Epithelial cell of esophagus (primary cell): ENCODE results near the gene TMEM185A.

Source experiments
- DNase-seq: peaks from one replicate; pipeline ENCODE4 v3.0.0; 2010; ENCODE audit warnings: low read depth
- H3K4me3 ChIP-seq: 2 replicates; pipeline ENCODE4 v1.5.1; 2011; ENCODE audit warnings: mild to moderate bottlenecking, low read length, control low read depth
- CTCF ChIP-seq: IDR thresholded peaks from 2 replicates; pipeline ENCODE4 v1.5.1; 2011; ENCODE audit warnings: low read depth, mild to moderate bottlenecking, low read length, control low read depth, inconsistent platforms; ENCODE audit not compliant: insufficient read depth; ENCODE audit errors: missing control alignments

TMEM185A gene

GRCh38 chrX:149572743-149573142 is 58.8 kb downstream of the TMEM185A start:
- no peak for TF ChIP-seq CTCF
- no peak overlapping the region for H3K4me3 ChIP-seq
- no peak for DNase-seq

DNA sequence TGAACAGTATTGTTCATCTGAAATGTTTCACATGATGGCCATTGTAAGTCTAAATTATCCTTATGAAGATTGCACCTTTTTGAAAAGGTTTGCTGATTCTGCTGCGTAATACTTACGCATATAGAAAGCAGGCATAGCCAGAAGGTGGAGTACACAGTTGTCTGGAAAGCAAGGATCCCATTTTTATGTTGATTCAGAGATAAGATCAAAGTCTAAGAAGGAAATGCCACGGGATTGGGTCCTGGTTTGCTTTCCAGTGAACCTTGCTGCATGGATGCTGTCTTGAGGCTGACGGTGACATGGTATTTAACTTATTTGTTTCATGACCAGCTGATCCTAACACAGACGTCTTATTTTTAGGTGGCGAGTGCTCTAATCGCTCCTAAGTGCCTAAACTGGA is 59.8 kb downstream of the TMEM185A start:
- no peak for DNase-seq
- no peak overlapping the region for H3K4me3 ChIP-seq
- no peak for TF ChIP-seq CTCF

DNA sequence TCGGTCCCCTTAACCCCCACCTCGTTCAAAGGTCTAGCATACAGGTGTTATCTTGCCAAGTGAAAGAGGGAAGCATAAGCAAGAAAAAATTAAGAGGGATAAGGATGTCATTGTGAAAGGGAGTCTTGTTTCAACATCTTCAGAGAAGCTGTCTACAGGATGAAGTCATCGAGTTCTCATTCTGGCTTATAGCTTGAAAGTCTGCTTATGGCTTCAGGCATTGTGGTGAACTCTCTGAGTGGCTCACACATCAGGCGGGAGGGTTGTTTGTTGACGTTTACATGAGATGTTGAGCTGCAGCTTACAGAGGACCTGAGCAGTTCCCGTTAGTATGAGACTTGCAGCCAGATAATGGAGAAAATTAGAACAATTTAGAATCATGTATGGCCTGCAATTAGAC is 60.9 kb downstream of the TMEM185A start:
- no peak overlapping the region for H3K4me3 ChIP-seq
- no peak for TF ChIP-seq CTCF
- DNase-seq, result peak; percentile 92

DNA sequence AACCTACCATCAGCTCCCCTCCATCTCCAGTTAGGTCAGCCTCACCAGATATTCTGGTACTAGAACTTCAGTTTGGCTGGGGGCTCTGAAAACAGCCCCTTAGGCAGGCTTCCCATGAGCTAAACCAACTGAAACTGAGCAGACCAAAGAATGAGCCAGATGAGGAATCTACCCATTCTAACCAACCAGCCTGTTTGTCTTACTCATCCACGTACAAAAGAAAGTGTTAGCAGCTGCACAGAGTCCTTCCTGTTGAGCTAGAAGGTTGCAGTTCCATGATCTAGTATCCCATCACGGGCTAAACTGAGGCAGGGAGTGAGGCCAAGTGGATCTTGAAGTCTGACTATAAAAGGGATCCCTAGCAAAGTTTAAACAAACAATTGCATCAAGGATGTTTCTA is 61.8 kb downstream of the TMEM185A start:
- H3K4me3 ChIP-seq, result no peak overlapping the region
- DNase-seq, result peak; percentile 11
- TF ChIP-seq CTCF, result no peak

DNA sequence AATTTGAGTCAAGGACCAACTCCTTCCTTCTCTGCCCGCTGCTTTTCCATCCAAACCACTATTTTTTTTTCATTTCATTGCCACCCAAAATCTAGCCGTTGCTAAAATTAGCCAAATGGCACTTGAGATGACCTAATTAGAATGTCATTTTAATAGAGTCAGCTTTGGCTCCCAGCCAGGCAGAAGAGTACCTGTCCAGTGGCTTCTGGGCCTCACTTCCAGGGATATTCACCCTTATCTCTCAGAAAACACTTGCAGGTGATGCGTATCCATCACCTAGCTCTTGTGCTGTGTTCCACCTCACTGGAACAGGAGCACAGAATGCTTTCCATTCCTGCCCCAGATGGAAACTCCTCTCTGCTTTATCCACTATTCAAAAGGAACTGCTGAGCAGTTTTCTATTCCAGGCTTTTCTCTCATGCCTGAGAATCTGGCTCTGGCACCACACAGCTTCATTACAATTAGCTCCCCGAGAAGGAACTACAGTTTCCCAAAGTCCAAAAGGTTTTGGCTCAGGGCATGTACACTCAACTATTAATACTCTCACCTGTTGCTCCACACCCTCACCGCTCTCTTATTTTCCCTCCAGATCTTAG is 62.8 kb downstream of the TMEM185A start:
- TF ChIP-seq CTCF, result no peak
- H3K4me3 ChIP-seq, result no peak overlapping the region
- no peak for DNase-seq

GRCh38 chrX:149567621-149568417 is 63.8 kb downstream of the TMEM185A start:
- no peak for DNase-seq
- no peak overlapping the region for H3K4me3 ChIP-seq
- no peak for TF ChIP-seq CTCF
